Tongue (tissue), 2 donors: ENCODE results near the gene SNCAIP. TPM values are rescaled to one million over a fixed set of nuclear protein-coding genes. Genes with fewer than 3 reads are reported as not detected.
"Not testable (repeated sequence)": the region's sequence is repeated elsewhere in the genome, so short reads cannot be mapped to it uniquely, and the experiment has no call there.

ENCODE experiments used
- DNase-seq: peaks from one replicate; pipeline ENCODE4 v3.0.0-alpha.2; 2015
- total RNA-seq: library from RNA; depleted of rRNA; stranded (reverse); fragments of >200 nt; gene quantifications from one replicate; pipeline ENCODE4 v1.2.3, GENCODE V29; 2014

The SNCAIP gene
- total RNA-seq, 1 donor from 2014 or later, result 22.0 TPM

GRCh38 chr5:122358372-122358979 lies 46.4 kb downstream of the SNCAIP start:
- DNase-seq, result peak; percentile 21

GRCh38 chr5:122362361-122362760 lies 50.3 kb downstream of the SNCAIP start:
- DNase-seq, result no peak

- DNase-seq, result no peak
Observed at GRCh38 chr5:122363623-122364022, 51.6 kb downstream of the SNCAIP start.

- no peak for DNase-seq
Observed at GRCh38 chr5:122366501-122366900, 54.5 kb downstream of the SNCAIP start.

- DNase-seq, result peak; percentile 56
Observed at GRCh38 chr5:122367456-122367855, 55.4 kb downstream of the SNCAIP start.

- no peak for DNase-seq
Observed at GRCh38 chr5:122368510-122369251, 56.6 kb downstream of the SNCAIP start.

- DNase-seq, result no peak
Observed at GRCh38 chr5:122369253-122369815, 57.3 kb downstream of the SNCAIP start.

GRCh38 chr5:122371511-122372151 lies 59.6 kb downstream of the SNCAIP start:
- no peak for DNase-seq

- DNase-seq, result no peak
Observed at GRCh38 chr5:122374110-122374509, 62.1 kb downstream of the SNCAIP start.

- DNase-seq, result no peak
Observed at GRCh38 chr5:122375801-122376200, 63.8 kb downstream of the SNCAIP start.

- DNase-seq, result no peak
Observed at GRCh38 chr5:122376250-122376649, 64.2 kb downstream of the SNCAIP start.

- no peak for DNase-seq
Observed at GRCh38 chr5:122377026-122377425, 65.0 kb downstream of the SNCAIP start.

GRCh38 chr5:122382938-122383337 lies 70.9 kb downstream of the SNCAIP start:
- DNase-seq, result not testable (repeated sequence)

GRCh38 chr5:122384739-122385235 lies 72.8 kb downstream of the SNCAIP start:
- no peak for DNase-seq

GRCh38 chr5:122385286-122385685 lies 73.2 kb downstream of the SNCAIP start:
- no peak for DNase-seq

- DNase-seq, result no peak
Observed at GRCh38 chr5:122385808-122386207, 73.8 kb downstream of the SNCAIP start.

- no peak for DNase-seq
Observed at GRCh38 chr5:122390154-122390553, 78.1 kb downstream of the SNCAIP start.

GRCh38 chr5:122390694-122391093 lies 78.7 kb downstream of the SNCAIP start:
- DNase-seq, result no peak

GRCh38 chr5:122391621-122392020 lies 79.6 kb downstream of the SNCAIP start:
- peak; percentile 46 for DNase-seq

- DNase-seq, result no peak
Observed at GRCh38 chr5:122392224-122392623, 80.2 kb downstream of the SNCAIP start.

GRCh38 chr5:122392824-122393223 lies 80.8 kb downstream of the SNCAIP start:
- no peak for DNase-seq

- peak; percentile 39 for DNase-seq
Observed at GRCh38 chr5:122394284-122394930, 82.4 kb downstream of the SNCAIP start.
